NB4 (cell line): ENCODE data around the gene SPATA20.

Source experiments
- DNase-seq: peaks from one replicate; pipeline ENCODE4 v3.0.0; 2010; ENCODE audit warnings: low read depth
- H3K4me3 ChIP-seq: one replicate; pipeline ENCODE4 v1.5.1; 2011; ENCODE audit warnings: mild to moderate bottlenecking, low read depth, low read length, moderate library complexity
- MYC ChIP-seq: IDR thresholded peaks from 2 replicates; pipeline ENCODE4 v1.6.1; 2011; ENCODE audit warnings: low read depth, low read length
- POLR2A ChIP-seq: IDR thresholded peaks from 2 replicates; pipeline ENCODE4 v1.6.1; 2011; ENCODE audit warnings: mild to moderate bottlenecking; ENCODE audit not compliant: insufficient read length; ENCODE audit errors: extremely low read depth
- TF ChIP-seq, protein P1 (sequence below): IDR thresholded peaks from 2 replicates; pipeline ENCODE4 v1.6.1; 2011; ENCODE audit warnings: low read depth, low read length
- TF ChIP-seq, protein P2 (sequence below): IDR thresholded peaks from one replicate; pipeline ENCODE4 v1.5.1; 2012; ENCODE audit warnings: low read depth, low read length

Gene SPATA20

DNA sequence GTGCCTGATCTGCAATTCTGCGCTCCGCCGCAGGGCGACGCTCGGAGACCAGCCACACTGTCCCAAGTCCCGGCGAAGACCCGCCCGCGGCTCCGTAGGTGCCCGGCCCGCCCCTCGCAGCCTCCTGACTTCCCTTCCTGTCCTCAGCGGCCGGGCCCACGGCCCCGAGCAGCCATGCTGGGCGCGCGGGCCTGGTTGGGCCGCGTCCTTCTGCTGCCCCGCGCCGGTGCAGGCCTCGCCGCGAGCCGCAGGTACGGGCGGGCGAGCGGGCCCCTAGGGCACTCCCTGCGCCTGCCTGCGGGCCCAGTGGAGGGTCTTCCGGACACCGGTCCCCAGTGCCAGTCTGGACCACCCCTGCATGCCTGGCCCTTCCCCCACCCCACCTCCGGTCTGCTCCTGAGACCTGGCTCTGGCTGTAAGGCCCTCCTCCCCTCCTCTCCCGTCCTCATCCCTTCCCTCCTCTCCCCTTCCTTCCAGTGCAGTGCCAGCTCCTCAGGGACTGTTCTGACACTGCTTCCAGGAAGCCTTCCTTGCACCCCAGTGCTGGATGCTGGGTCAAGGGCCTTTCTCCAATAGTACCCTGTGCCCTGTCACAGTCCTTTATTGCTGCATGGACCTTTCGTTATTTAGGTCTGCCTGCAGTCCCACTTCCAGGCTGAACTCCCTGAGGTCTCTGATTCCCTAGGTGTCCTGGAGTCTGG, at the start of gene SPATA20:
TSS of gene SPATA20 (plus strand) at position 140 of the 701 bp plus-strand sequence. CDS start at position 175, 35 bp downstream.
- peak; percentile 90 for DNase-seq
- TF ChIP-seq MYC (0 out of 2 replicates have a peak, but pooled peaks have one; percentile 21), POLR2A (peak; percentile 64)
- TF ChIP-seq, protein P1, sequence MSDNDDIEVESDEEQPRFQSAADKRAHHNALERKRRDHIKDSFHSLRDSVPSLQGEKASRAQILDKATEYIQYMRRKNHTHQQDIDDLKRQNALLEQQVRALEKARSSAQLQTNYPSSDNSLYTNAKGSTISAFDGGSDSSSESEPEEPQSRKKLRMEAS = peak; percentile 35; the same call in 1 of the 2 replicates
- TF ChIP-seq, protein P2, sequence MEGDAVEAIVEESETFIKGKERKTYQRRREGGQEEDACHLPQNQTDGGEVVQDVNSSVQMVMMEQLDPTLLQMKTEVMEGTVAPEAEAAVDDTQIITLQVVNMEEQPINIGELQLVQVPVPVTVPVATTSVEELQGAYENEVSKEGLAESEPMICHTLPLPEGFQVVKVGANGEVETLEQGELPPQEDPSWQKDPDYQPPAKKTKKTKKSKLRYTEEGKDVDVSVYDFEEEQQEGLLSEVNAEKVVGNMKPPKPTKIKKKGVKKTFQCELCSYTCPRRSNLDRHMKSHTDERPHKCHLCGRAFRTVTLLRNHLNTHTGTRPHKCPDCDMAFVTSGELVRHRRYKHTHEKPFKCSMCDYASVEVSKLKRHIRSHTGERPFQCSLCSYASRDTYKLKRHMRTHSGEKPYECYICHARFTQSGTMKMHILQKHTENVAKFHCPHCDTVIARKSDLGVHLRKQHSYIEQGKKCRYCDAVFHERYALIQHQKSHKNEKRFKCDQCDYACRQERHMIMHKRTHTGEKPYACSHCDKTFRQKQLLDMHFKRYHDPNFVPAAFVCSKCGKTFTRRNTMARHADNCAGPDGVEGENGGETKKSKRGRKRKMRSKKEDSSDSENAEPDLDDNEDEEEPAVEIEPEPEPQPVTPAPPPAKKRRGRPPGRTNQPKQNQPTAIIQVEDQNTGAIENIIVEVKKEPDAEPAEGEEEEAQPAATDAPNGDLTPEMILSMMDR = peak; percentile 84
- peak within 1 kb of the TSS; percentile 59 for H3K4me3 ChIP-seq

DNA sequence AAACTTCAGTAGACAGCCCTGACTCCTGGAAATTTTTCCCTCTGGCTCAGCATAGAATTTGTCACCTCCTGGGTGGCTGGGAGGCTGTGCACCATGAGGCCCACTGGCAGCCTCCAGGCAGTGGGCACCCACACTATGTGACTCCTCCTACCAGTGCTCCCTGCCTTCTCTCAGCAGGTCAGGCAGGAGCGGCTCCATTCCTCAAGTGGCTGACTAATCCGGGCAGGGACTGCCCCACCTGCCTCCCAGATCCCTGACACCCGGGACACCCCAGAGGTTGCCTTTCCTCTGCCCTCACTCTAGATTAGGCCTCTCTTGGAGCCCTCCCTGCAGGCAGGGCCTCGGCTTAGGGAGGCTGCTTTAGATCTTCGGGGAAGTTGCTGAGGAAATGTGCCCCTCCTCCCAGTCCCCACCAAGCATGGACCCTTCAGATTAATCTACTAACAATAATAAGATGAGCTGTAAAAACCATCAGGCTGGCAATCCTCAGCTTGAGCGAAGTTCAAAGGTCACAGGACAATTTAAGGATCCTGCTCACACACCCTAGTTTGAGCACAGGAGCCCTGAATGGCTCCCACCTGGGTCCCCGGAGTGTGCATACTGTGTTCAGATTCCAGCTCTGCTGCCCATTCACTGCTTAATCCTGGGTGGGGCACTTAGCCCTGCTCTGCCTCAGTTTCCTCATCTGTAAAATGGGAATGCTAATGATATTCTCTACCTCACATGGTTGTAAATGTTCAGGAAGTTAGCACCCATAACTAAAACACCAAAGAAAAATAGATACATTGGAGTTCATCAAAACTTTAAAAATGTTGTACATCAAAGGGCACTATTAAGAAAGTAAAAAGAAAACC, 48.7 kb upstream of the SPATA20 start:
- H3K4me3 ChIP-seq = no peak overlapping the region
- DNase-seq = no peak
- TF ChIP-seq, protein P1 = no peak
- TF ChIP-seq POLR2A (no peak), MYC (no peak)
- TF ChIP-seq, protein P2 = no peak

DNA sequence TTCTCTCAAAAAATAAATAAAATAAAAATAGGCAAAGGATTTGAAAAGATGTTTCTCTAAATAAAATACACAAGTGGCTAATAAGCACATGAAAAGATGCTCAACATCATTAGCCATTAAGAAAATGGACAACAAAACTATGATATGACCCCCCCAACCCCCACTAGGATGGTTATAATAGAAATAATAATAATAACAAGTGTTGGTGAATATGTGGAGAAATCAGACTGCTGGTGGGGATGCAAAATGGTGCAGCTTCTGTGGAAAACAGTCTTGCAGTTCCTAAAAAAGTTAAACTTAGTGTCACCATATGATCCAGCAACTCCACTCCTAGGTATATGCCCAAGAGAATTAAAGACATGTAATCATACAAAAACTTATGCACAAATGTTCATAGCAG, 47.7 kb upstream of the SPATA20 start:
- DNase-seq = no peak
- no peak for TF ChIP-seq POLR2A
- TF ChIP-seq, protein P1 = no peak
- no peak for TF ChIP-seq MYC
- TF ChIP-seq, protein P2 = no peak

DNA sequence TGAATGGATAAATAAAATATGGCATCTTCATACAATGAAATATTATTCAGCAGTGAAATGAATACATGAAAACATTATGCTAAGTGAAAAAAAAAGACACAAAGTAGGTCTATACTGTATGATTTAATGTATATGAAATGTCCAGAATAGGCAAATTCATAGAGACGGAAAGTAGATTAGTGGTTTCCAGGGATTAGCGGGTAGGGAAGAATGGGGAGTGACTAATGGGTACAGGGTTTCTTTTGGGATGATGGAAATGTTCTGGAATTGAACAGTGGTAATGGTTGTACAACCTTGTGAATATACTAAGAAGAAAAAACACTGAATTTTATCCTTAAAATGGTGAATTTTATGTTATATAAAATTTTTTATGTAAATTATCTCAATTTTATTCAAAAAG, 47.3 kb upstream of the SPATA20 start:
- no peak overlapping the region for H3K4me3 ChIP-seq
- no peak for TF ChIP-seq MYC
- TF ChIP-seq, protein P2 = no peak
- TF ChIP-seq, protein P1 = no peak
- no peak for TF ChIP-seq POLR2A
- no peak for DNase-seq

More for the DNA sequence above, 47.7 kb upstream of the SPATA20 start:
- no peak overlapping the region for H3K4me3 ChIP-seq

DNA sequence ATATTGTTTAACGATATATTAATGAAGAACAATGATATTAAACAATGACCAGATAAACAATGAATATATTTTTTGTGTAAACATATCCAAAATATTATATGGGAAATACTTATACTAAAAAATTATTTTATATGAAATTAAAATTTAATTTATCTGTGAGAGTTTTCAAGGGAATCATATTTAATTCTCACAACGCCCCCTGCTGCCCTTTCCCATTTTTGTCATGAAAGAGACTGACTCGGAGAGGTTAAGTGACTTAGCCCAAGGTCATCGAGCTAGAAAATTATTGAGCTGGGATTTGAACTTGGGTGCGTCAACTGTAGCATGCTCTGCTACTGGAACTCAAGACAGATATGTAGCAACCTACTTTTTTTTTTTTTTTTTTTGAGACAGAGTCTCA, 45.9 kb upstream of the SPATA20 start:
- DNase-seq = peak; percentile 36
- H3K4me3 ChIP-seq = no peak overlapping the region

More for the DNA sequence above, 45.9 kb upstream of the SPATA20 start:
- TF ChIP-seq POLR2A = no peak
- TF ChIP-seq, protein P1 = no peak
- TF ChIP-seq, protein P2 = peak; percentile 36
